Measurements from ENCODE around the gene RAP1GAP. TPM values are rescaled to one million over a fixed set of nuclear protein-coding genes. Genes with fewer than 3 reads are reported as not detected.
A peak's percentile ranks its signal among the peaks of the same experiment; 100 is the strongest.

The RAP1GAP gene
- total RNA-seq, 2 experiments from 2014 or later, result not detected

DNA sequence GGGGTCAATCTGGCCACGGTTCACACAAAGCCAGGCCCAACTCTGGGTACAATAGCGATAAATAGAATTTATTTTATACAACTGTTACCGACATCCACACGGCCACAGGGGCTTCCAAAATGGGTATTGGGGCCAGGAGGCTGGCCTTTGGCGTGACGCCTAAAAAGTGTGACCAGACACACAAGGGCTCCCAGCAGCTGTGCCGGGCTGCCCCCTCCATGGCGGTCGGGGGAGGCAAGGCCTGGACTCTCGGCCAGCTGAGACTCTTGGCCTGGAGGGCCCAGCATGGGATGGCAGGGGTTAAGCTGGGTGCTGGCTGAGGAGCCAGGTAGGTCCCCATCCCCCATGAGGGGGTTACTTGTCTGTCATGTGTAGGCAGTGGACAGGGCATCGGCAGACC is 73.0 kb downstream of the RAP1GAP start:
- CTCF ChIA-PET (ENCODE audit: unreplicated experiment), result no interaction called here
- Histone ChIP-seq H3K27ac (ENCODE audit: low read depth, low read length, poor library complexity, severe bottlenecking) (no peak overlapping the region), H3K9me2 (ENCODE audit: insufficient read depth, low read length) (no peaks in the 10 kb centered on the region), H3K4me3 (ENCODE audit: low read depth, low read length, poor library complexity, severe bottlenecking) (no peak overlapping the region), H3K36me3 (ENCODE audit: insufficient read depth, low read length) (no peaks in the 10 kb centered on the region), H4K20me1 (ENCODE audit: insufficient read depth, low read length) (no peaks in the 10 kb centered on the region), H3K79me2 (ENCODE audit: insufficient read depth, low read depth, low read length) (no peaks in the 10 kb centered on the region), H3K4me1 (ENCODE audit: insufficient read depth, low read length, poor library complexity, severe bottlenecking) (no peaks in the 10 kb centered on the region), H3K4me2 (ENCODE audit: low read length) (no peak overlapping the region), H2AFZ (ENCODE audit: low read length) (no peak overlapping the region), H3K9me3 (ENCODE audit: low read length) (no peaks in the 10 kb centered on the region)
- TF ChIP-seq EZH2phosphoT487 (IDR thresholded peaks at IDR 0.05; ENCODE audit: borderline replicate concordance, low read depth, low read length), result no peak
- TF ChIP-seq, protein P1, sequence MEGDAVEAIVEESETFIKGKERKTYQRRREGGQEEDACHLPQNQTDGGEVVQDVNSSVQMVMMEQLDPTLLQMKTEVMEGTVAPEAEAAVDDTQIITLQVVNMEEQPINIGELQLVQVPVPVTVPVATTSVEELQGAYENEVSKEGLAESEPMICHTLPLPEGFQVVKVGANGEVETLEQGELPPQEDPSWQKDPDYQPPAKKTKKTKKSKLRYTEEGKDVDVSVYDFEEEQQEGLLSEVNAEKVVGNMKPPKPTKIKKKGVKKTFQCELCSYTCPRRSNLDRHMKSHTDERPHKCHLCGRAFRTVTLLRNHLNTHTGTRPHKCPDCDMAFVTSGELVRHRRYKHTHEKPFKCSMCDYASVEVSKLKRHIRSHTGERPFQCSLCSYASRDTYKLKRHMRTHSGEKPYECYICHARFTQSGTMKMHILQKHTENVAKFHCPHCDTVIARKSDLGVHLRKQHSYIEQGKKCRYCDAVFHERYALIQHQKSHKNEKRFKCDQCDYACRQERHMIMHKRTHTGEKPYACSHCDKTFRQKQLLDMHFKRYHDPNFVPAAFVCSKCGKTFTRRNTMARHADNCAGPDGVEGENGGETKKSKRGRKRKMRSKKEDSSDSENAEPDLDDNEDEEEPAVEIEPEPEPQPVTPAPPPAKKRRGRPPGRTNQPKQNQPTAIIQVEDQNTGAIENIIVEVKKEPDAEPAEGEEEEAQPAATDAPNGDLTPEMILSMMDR (conservative IDR thresholded peaks at IDR 0.05; ENCODE audit: low read length), result no peak
- DNase-seq (ENCODE audit: low spot score), result no peak
- BruUV-seq (replicated peaks), result no TSS peak
- POLR2A ChIA-PET, result no interaction called here
- intact Hi-C loops (cut with micrococcal nuclease; ENCODE audit: unreplicated experiment), result no loop called here

DNA sequence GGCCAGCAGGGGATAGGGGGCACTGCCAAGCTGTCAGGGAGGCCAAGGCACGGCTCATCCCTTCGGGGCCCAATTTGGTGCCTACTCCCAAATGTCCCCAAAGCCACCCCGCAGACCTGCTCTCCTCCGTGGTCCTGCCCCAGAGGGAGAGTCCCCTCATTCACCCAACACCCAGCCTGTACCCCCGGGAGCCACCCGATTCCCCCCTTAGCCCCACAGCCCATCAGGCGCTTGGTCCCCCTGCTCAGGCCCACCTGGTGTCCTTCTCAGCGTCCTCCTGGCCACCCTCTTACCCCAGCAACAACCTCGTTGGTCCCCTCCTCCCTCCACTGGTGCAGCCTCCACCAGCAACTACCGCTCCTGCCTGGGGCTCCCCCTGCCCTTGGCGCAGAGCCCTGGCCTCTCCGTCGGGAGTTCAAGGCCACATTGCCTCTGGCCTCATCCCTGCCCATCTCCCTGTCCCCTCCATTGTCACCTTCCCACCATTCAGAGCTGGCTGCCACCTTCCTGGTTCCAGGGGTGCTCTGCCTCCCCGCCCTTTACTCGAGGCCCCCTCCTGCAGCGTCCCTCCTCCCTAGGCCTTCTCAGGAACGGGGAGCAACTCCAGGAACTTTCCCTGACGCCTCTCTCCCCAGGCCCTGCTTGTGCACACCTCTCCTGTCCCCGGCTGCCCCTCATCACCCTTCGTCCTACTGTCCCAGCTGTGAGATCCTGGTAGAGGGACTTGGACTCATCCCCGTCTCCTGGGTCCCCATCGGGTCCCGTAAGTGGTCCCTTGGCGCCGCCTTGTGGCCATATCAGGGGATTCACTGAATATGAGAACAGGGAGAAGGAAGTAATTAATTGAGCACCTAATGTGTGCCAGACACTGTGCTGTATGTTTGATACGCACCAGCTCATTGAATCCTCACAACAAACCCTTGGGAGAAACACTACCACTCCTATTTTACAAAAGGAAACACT is 73.9 kb downstream of the RAP1GAP start:
- no peaks in the 10 kb centered on the region for H3K9me3 ChIP-seq (ENCODE audit: low read length)
- no peak overlapping the region for H3K4me2 ChIP-seq (ENCODE audit: low read length)
- no peak overlapping the region for H2AFZ ChIP-seq (ENCODE audit: low read length)
- no peaks in the 10 kb centered on the region for H4K20me1 ChIP-seq (ENCODE audit: insufficient read depth, low read length)
- DNase-seq (ENCODE audit: low spot score), result peak; percentile 65
- CTCF ChIA-PET (ENCODE audit: unreplicated experiment), result no interaction called here
- no peak overlapping the region for H3K4me3 ChIP-seq (ENCODE audit: low read depth, low read length, poor library complexity, severe bottlenecking)
- no peak overlapping the region for H3K27ac ChIP-seq (ENCODE audit: low read depth, low read length, poor library complexity, severe bottlenecking)
- H3K4me1 ChIP-seq (ENCODE audit: insufficient read depth, low read length, poor library complexity, severe bottlenecking), result no peaks in the 10 kb centered on the region
- no peak for TF ChIP-seq EZH2phosphoT487 (IDR thresholded peaks at IDR 0.05; ENCODE audit: borderline replicate concordance, low read depth, low read length)
- TF ChIP-seq, protein P1 (conservative IDR thresholded peaks at IDR 0.05; ENCODE audit: low read length), result peak; percentile 82
- no TSS peak for BruUV-seq (replicated peaks)
- H3K9me2 ChIP-seq (ENCODE audit: insufficient read depth, low read length), result no peaks in the 10 kb centered on the region
- no peaks in the 10 kb centered on the region for H3K36me3 ChIP-seq (ENCODE audit: insufficient read depth, low read length)
- POLR2A ChIA-PET, result no interaction called here
- intact Hi-C loops (cut with micrococcal nuclease; ENCODE audit: unreplicated experiment), result no loop called here
- H3K79me2 ChIP-seq (ENCODE audit: insufficient read depth, low read depth, low read length), result no peaks in the 10 kb centered on the region

DNA sequence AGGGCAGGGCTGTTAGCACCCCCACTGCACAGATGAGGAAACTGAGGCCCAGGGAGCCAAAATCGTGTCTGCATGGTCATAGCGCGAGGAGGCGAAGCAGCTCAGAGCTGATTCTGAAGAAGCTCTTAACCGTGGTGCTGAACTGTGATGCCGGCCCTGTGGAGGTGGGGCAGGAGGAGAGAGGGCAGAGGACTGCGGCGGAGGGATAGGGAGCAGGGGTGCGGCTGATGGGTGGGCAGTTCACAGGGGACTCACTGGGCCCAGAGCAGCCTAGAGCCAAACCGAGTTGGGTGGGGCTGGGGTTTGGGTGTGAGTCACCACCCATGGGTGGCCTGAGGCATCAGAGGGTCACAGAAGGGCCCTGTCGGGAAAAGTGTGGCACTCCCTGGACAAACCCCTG is 74.7 kb downstream of the RAP1GAP start:
- Histone ChIP-seq H2AFZ (ENCODE audit: low read length) (no peak overlapping the region), H3K9me3 (ENCODE audit: low read length) (no peaks in the 10 kb centered on the region), H3K9me2 (ENCODE audit: insufficient read depth, low read length) (no peaks in the 10 kb centered on the region), H3K4me1 (ENCODE audit: insufficient read depth, low read length, poor library complexity, severe bottlenecking) (no peaks in the 10 kb centered on the region), H3K4me2 (ENCODE audit: low read length) (no peak overlapping the region), H3K36me3 (ENCODE audit: insufficient read depth, low read length) (no peaks in the 10 kb centered on the region), H3K79me2 (ENCODE audit: insufficient read depth, low read depth, low read length) (no peaks in the 10 kb centered on the region), H3K27ac (ENCODE audit: low read depth, low read length, poor library complexity, severe bottlenecking) (no peak overlapping the region), H3K4me3 (ENCODE audit: low read depth, low read length, poor library complexity, severe bottlenecking) (no peak overlapping the region), H4K20me1 (ENCODE audit: insufficient read depth, low read length) (no peaks in the 10 kb centered on the region)
- no TSS peak for BruUV-seq (replicated peaks)
- TF ChIP-seq EZH2phosphoT487 (IDR thresholded peaks at IDR 0.05; ENCODE audit: borderline replicate concordance, low read depth, low read length), result no peak
- TF ChIP-seq, protein P1 (conservative IDR thresholded peaks at IDR 0.05; ENCODE audit: low read length), result no peak
- intact Hi-C loops (cut with micrococcal nuclease; ENCODE audit: unreplicated experiment), result no loop called here
- POLR2A ChIA-PET, result no interaction called here
- CTCF ChIA-PET (ENCODE audit: unreplicated experiment), result no interaction called here
- DNase-seq (ENCODE audit: low spot score), result no peak
